GM19193 (cell line): ENCODE measurements around the gene TRUB2.

ENCODE experiments used
- POLR2A ChIP-seq: IDR thresholded peaks from 4 replicates; pipeline ENCODE4 v1.6.1; 2011; ENCODE audit not compliant: insufficient read depth, insufficient read length; ENCODE audit errors: extremely low read depth

Gene TRUB2

DNA sequence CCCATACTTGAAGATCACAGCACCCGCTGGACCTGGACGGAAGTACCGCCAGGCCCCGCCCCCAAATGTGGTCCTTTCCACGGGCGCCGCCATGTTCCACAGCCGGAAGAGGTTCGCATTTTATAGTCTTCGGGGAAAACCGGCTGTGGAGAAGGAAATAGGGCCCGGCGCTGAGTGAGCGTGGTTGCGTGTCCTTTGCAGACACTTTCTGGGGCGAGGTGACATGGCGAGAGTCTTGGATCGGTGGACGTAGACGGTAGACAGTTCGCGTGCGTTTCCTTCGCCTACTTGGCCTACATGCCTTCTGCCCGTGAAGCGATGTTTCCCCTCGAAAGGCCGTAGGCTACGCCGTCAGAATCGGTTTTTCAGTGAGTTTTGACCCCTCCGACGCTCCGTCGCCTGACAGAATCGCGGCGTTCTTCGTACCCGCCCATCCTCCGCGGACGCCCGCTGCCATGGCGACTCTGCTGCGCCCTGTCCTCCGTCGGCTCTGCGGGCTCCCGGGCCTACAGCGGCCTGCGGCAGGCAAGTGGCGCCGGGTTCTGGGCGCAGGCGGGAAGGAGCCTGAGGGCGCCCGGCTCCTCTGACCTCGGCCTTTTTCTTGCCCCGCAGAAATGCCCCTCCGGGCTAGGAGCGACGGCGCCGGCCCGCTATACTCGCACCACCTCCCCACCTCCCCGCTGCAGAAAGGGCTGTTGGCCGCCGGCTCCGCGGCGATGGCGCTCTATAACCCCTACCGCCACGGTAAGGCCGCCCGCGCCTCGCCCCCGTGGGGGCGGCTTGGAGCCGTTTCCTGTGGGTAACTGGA is at the start of gene TRUB2, which contains the start of gene COQ4:
Gene TRUB2, minus strand, starts transcription at position 44 of the 808 bp plus-strand sequence. Its CDS starts 39 bp downstream, at position 5.
Gene COQ4, plus strand, starts transcription at position 436 of the 808 bp plus-strand sequence. Its CDS starts 20 bp downstream, at position 456.
- TF ChIP-seq POLR2A: peak; percentile 84

- no peak for TF ChIP-seq POLR2A
Measured at GRCh38 chr9:128371630-128372117, 49.4 kb upstream of the TRUB2 start.

- TF ChIP-seq POLR2A: peak; percentile 71
Measured at GRCh38 chr9:128370752-128371629, 48.7 kb upstream of the TRUB2 start, which contains the start of gene URM1. URM1 (plus strand) TSS chr9:128371374; CDS start chr9:128371381, 7 bp downstream.

- TF ChIP-seq POLR2A: no peak
Measured at GRCh38 chr9:128370367-128370751, 48.1 kb upstream of the TRUB2 start.

DNA sequence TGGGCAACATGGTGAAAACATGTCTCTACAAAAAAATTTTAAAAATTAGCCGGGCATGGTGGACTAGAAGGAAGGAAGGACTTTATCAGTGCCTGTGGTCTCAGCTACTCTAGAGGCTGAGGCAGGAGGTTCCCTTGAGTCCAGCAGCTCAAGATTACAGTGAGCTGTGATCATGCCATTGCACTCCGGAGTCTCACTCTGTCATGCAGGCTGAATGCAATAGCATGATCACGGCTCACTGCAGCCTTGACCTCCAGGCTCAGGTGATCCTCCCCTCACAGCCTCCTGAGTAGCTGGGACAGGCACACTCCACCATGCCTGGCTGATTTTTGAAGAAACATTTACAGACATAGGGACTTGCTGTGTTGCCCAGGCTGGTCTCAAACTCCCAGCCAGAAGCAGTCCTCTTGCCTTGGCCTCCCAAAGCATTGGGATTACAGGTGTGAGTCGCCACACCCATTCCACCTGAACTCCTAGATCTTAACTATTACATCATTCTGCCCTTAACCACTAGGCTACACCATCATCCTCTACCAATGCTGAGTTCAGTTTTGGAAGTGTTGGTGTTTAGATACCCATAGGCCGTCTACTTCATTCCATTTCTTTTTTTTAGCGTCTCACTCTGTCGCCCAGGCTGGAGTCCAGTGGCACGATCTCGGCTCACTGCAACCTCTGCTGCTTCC is 46.9 kb upstream of the TRUB2 start:
- no peak for TF ChIP-seq POLR2A

DNA sequence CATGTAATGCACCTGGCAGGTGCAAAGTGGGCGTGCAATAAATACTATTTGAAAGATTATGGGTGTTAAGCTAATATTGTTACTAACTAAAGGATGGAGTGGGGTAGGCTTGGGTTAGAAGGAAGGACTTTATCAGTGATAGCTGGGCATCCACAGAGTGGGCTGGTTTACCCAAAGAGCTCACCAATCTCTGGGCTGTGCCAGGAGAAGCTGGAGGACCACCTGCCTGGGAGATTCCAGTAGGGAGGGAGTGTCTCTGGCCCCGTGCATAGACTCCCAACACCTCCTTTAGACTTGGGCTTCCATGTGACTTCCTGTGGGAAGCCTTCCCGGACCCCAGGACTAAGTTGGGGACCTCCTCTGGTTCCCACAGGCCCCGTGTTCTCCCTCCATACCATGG is 43.3 kb upstream of the TRUB2 start:
- TF ChIP-seq POLR2A: no peak

DNA sequence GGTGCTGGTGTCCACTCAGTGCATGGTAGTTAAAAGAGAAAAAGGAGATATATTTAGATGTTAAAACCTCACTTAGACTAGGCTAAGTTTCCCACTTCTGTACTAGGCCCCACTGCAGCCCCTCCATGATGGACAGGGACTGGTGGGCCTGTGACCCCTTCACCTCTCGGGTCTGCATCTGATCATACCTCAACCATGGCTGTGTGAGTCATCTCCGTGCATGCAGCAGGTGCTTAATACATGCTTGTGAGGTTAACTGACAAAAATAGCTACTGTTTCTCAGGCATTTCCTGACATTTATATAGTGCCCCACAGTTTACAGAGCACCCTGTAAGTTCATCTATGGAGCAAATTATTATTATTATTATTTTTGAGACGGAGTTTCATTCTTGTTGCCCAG is 40.5 kb upstream of the TRUB2 start:
- no peak for TF ChIP-seq POLR2A

DNA sequence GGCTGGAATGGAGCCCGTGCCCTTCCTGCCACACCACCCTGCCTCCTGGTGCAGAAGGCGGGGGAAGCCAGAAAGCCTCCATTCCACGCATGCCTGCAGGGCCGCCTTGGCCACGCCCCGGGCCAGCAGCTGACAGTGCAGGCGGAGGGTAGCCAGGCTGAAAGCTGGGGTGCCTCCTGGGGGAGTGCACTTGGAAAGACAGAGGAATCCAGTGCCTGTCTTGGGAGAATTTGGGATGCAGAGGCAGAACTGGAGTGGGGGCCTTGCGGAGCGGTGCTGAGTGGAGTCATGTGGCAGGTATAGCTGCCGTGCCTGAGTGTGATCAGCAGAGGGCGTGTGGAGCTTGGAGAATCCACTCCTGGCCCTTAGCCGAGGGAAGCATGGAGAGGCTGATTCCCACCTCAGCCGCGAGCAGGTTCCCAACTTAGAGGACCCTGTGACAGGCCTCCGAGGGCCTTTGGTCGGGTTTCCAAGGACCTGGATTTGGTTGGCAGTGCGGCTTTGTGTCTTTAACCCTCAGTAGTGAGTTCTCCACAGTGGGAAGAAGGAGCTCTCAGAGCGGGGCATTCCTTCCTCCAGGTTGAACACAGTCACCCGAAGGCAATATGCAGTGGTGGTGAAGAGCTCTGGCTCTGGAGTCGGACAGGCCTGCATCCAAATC is 39.9 kb upstream of the TRUB2 start:
- TF ChIP-seq POLR2A: no peak

DNA sequence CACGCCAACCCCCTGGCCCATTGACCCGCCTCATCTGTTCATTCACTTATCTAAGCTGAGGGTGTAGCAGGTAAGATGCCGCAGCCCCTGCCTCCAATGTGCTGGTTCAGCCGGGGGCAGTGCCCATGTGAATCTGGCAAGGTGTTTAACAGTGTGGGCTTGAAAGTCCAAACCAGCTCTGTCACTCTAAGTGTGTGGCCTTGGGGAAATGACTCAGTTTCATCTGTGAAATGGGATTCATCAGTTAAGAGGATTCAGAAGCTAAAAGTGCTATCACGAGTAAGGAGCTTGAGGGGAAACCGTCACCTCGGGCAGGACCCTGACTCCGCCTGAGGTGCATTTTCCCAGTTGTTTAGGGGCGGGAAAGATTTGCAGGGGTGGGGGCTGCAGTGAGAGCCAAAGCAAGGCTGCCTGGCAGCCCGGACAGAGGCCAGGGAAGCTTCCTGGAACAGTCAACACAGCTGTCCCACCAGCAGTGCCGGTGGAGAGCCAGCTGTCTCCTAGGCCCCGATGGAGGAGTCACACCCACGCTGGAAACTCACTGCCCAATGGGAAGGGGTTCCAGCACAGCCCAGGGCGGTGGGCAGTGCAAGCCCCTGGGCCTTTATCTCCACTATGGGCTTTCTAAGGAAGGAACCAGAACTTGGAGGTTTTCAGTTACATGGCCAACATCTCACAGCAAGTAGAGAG is 39.2 kb upstream of the TRUB2 start:
- TF ChIP-seq POLR2A: no peak

GRCh38 chr9:128360826-128361225 is 38.6 kb upstream of the TRUB2 start:
- TF ChIP-seq POLR2A: no peak

DNA sequence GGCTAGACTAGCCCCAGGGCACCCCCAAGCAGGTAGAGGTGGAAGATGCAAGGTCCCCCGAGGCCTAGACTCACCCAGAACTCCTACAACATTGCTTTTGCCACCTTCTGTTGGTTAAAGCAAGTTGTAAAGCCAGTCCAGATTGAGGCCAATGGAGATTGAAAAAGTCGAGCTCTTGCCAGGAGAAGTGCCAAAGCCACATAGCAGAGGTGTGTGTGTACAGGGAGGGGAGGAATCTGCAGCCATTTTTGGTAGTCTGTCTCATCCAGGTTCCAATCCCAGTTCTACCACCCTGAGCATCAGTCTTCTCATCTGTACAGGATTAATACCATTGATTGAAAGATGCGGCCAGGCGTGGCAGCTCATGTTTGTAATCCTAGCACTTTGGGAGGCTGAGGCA is 36.6 kb upstream of the TRUB2 start:
- TF ChIP-seq POLR2A: no peak

- TF ChIP-seq POLR2A: no peak
Measured at GRCh38 chr9:128358090-128358489, 35.8 kb upstream of the TRUB2 start.

GRCh38 chr9:128355451-128355850 is 33.2 kb upstream of the TRUB2 start:
- no peak for TF ChIP-seq POLR2A

GRCh38 chr9:128349772-128350171 is 27.5 kb upstream of the TRUB2 start:
- TF ChIP-seq POLR2A: no peak
